HCT116 (cell line): ENCODE measurements around the gene LRP11. TPM values are rescaled to one million over a fixed set of nuclear protein-coding genes. Genes with fewer than 3 reads are reported as not detected.

Source experiments
- ATAC-seq: fragments of 200-7000 bp; cut with Tn5 transposase; 2 replicates; pipeline ENCODE4 v1.9.1; 2020; ENCODE audit warnings: mild to moderate bottlenecking, moderate library complexity
- BruUV-seq: library from RNA; stranded (reverse); fragments of 400-500 nt; replicated peaks from 2 replicates; lab custom pipeline; 2021; lab: Mats Ljungman, UMichigan
- CTCF ChIA-PET: fragments of 300-600 bp; sonication (Branson Sonifier 250); formaldehyde crosslinking; loops from one replicate; lab custom pipeline; 2021; ENCODE audit warnings: antibody characterized with exemption; lab: Charles Lee
- POLR2A ChIA-PET: fragments of 300-600, 350-600 bp; sonication (Branson Sonifier 250); formaldehyde crosslinking; loops from one replicate; lab custom pipeline; 2021; ENCODE audit warnings: antibody characterized with exemption; lab: Charles Lee
- RAD21 ChIA-PET, 2 experiments: fragments of 300-600 bp; sonication (Branson Sonifier 250); formaldehyde crosslinking; loops; one replicate each; lab custom pipeline; 2023; ENCODE audit warnings: low total read pairs in 2 of 2; ENCODE audit not compliant: uncharacterized antibody in 2 of 2, unreplicated experiment in 2 of 2, low non-redundant PET in 1 of 2; lab: Charles Lee
- DNase-seq: peaks from one replicate; pipeline ENCODE4 v3.0.0-alpha.2; 2010; ENCODE audit warnings: low read depth, low spot score
- H2AFZ ChIP-seq: fragments of 200-600 bp; shearing (Covaris generic), sonication (generic); 2 replicates; pipeline ENCODE4 v1.6.1; 2017; ENCODE audit warnings: low read depth, mixed run types, mixed read lengths, antibody characterized with exemption, low read length; ENCODE audit not compliant: poor library complexity, severe bottlenecking
- H3K27ac ChIP-seq: 2 replicates; pipeline ENCODE4 v1.5.1; 2012; ENCODE audit warnings: low read depth, low read length
- H3K27me3 ChIP-seq: fragments of 200-600 bp; sonication (generic); 2 replicates; pipeline ENCODE4 v1.6.1; 2016; ENCODE audit warnings: mixed run types, low read length, mixed read lengths; ENCODE audit not compliant: insufficient read depth
- H3K36me3 ChIP-seq, 2 experiments: fragments of 200-500 bp in 1 of 2; fragments of 200-600 bp in 1 of 2; sonication (Bioruptor generic) in 1 of 2; sonication (generic) in 1 of 2; 2 replicates each; pipeline versions ENCODE4 v1.5.1 to v1.6.1; 2014 to 2016; ENCODE audit warnings: low read length in 2 of 2, inconsistent platforms in 1 of 2, mixed read lengths in 1 of 2, mixed run types in 1 of 2; ENCODE audit not compliant: insufficient read depth in 2 of 2, control insufficient read depth in 1 of 2
- H3K4me1 ChIP-seq, 2 experiments: fragments of 200-600 bp in 1 of 2; sonication (generic) in 1 of 2; 2 replicates each; pipeline versions ENCODE4 v1.5.1 to v1.6.1; 2012 to 2017; ENCODE audit warnings: low read length in 2 of 2, inconsistent platforms in 1 of 2, mild to moderate bottlenecking in 1 of 2, mixed read lengths in 1 of 2, mixed run types in 1 of 2, moderate library complexity in 1 of 2; ENCODE audit not compliant: insufficient read depth in 2 of 2, control insufficient read depth in 1 of 2
- H3K4me2 ChIP-seq: fragments of 200-600 bp; sonication (generic); 2 replicates; pipeline ENCODE4 v1.6.1; 2017; ENCODE audit warnings: mixed run types, low read length, mixed read lengths
- H3K4me3 ChIP-seq, 2 experiments: fragments of 200-600 bp in 1 of 2; sonication (generic) in 1 of 2; replicated peaks in 1 of 2; 2 replicates each; pipeline ENCODE4 v1.5.1; 2011 to 2016; ENCODE audit warnings: low read length in 2 of 2, control low read depth in 1 of 2, low read depth in 1 of 2, mild to moderate bottlenecking in 1 of 2, mixed read lengths in 1 of 2, mixed run types in 1 of 2
- H3K79me2 ChIP-seq: fragments of 200-600 bp; sonication (generic); 2 replicates; pipeline ENCODE4 v1.6.1; 2017; ENCODE audit warnings: mild to moderate bottlenecking, mixed run types, low read length, moderate library complexity, mixed read lengths; ENCODE audit not compliant: insufficient read depth
- H3K9ac ChIP-seq: fragments of 200-600 bp; sonication (generic); 2 replicates; pipeline ENCODE4 v1.6.1; 2016; ENCODE audit warnings: low read length, mixed read lengths
- H3K9me2 ChIP-seq: fragments of 200-600 bp; sonication (generic), shearing (Covaris generic); 2 replicates; pipeline ENCODE4 v1.6.1; 2017; ENCODE audit warnings: mixed run types, mild to moderate bottlenecking, moderate library complexity; ENCODE audit not compliant: insufficient read depth
- H3K9me3 ChIP-seq, 2 experiments: fragments of 200-500 bp in 1 of 2; fragments of 200-600 bp in 1 of 2; sonication (Bioruptor generic) in 1 of 2; sonication (generic) in 1 of 2; 2 replicates each; pipeline ENCODE4 v1.6.1; 2014 to 2017; ENCODE audit warnings: low read length in 2 of 2, mixed read lengths in 2 of 2, inconsistent platforms in 1 of 2, low read depth in 1 of 2, mild to moderate bottlenecking in 1 of 2, mixed run types in 1 of 2, moderate library complexity in 1 of 2; ENCODE audit not compliant: control insufficient read depth in 1 of 2, insufficient read depth in 1 of 2
- H4K20me1 ChIP-seq: fragments of 200-600 bp; sonication (generic), shearing (Covaris generic); 2 replicates; pipeline ENCODE4 v1.6.1; 2017; ENCODE audit warnings: mixed run types, mild to moderate bottlenecking, moderate library complexity; ENCODE audit not compliant: insufficient read depth
- CBX3 ChIP-seq: IDR thresholded peaks from 2 replicates; pipeline ENCODE4 v1.6.1; 2012; ENCODE audit warnings: low read depth
- EZH2phosphoT487 ChIP-seq: fragments of 200-600 bp; IDR thresholded peaks from 2 replicates; pipeline ENCODE4 v1.6.1; 2018; ENCODE audit warnings: antibody characterized with exemption, borderline replicate concordance
- FOSL1 ChIP-seq: IDR thresholded peaks from 2 replicates; pipeline ENCODE4 v1.6.1; 2012; ENCODE audit warnings: low read depth
- JUND ChIP-seq: IDR thresholded peaks from 2 replicates; pipeline ENCODE4 v1.6.1; 2012
- REST ChIP-seq: IDR thresholded peaks from 2 replicates; pipeline ENCODE4 v1.6.1; 2012; ENCODE audit warnings: low read depth
- SIN3A ChIP-seq: IDR thresholded peaks from 2 replicates; pipeline ENCODE4 v1.6.1; 2012; ENCODE audit warnings: low read depth
- SP1 ChIP-seq: IDR thresholded peaks from 2 replicates; pipeline ENCODE4 v1.6.1; 2012; ENCODE audit warnings: low read depth
- SRF ChIP-seq: IDR thresholded peaks from 2 replicates; pipeline ENCODE4 v1.6.1; 2012; ENCODE audit warnings: low read depth
- intact Hi-C: fragments of 100-400 bp; cut with micrococcal nuclease; formaldehyde crosslinking; loops from 2 replicates; pipeline ENCODE4 v1.10.0; 2022
- total RNA-seq: library from RNA; stranded (reverse); gene quantifications from one replicate; pipeline ENCODE4 v1.2.1, GENCODE V29; 2021; ENCODE audit not compliant: unreplicated experiment
- TF ChIP-seq, protein P1 (sequence below): IDR thresholded peaks from 2 replicates; pipeline ENCODE4 v1.6.1; 2012
- TF ChIP-seq, protein P2 (sequence below), 3 experiments: fragments of 200-600 bp in 1 of 3; sonication (generic) in 1 of 3; IDR thresholded peaks in 2 of 3; conservative IDR thresholded peaks in 1 of 3; 2 replicates each; pipeline ENCODE4 v1.5.1; 2012 to 2017; ENCODE audit warnings: low read depth in 2 of 3, low read length in 2 of 3, antibody characterized with exemption in 1 of 3, borderline replicate concordance in 1 of 3, control low read depth in 1 of 3, mild to moderate bottlenecking in 1 of 3, mixed read lengths in 1 of 3, mixed run types in 1 of 3, moderate library complexity in 1 of 3; ENCODE audit not compliant: insufficient read depth in 1 of 3

The LRP11 gene
- total RNA-seq, 1 experiment from 2014 or later = 27.8 TPM

DNA sequence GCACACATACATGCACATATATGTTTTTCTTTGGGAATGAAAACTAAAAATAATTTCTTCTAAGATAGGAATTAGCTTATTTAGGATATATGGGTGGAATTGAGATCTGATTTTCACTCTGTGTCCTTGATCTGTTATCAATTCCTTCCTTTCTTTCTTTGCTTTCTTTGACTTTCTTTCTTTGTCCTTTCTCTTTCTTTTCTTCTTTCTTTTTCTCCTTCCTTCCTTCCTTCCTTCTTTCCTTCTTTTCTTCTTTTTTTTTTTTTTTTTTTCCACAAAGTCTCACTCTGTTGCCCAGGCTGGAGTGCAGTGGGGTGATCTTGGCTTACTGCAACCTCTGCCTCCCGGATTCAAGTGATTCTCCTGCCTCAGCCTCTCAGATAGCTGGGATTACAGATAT, 86.5 kb downstream of the LRP11 start:
- H4K20me1 ChIP-seq = no peaks in the 10 kb centered on the region
- H3K9ac ChIP-seq = no peak overlapping the region
- no peak overlapping the region for H3K4me3 ChIP-seq
- H3K9me2 ChIP-seq = no peaks in the 10 kb centered on the region
- peaks cover 14 to 18% of the 10 kb centered on the region in 2 experiments; a peak in 3 of 4 replicates for H3K36me3 ChIP-seq
- no peak for TF ChIP-seq CBX3
- TF ChIP-seq, protein P1, sequence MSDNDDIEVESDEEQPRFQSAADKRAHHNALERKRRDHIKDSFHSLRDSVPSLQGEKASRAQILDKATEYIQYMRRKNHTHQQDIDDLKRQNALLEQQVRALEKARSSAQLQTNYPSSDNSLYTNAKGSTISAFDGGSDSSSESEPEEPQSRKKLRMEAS = no peak
- TF ChIP-seq FOSL1 = no peak
- TF ChIP-seq SIN3A = no peak
- TF ChIP-seq EZH2phosphoT487 = no peak
- TF ChIP-seq, protein P2, sequence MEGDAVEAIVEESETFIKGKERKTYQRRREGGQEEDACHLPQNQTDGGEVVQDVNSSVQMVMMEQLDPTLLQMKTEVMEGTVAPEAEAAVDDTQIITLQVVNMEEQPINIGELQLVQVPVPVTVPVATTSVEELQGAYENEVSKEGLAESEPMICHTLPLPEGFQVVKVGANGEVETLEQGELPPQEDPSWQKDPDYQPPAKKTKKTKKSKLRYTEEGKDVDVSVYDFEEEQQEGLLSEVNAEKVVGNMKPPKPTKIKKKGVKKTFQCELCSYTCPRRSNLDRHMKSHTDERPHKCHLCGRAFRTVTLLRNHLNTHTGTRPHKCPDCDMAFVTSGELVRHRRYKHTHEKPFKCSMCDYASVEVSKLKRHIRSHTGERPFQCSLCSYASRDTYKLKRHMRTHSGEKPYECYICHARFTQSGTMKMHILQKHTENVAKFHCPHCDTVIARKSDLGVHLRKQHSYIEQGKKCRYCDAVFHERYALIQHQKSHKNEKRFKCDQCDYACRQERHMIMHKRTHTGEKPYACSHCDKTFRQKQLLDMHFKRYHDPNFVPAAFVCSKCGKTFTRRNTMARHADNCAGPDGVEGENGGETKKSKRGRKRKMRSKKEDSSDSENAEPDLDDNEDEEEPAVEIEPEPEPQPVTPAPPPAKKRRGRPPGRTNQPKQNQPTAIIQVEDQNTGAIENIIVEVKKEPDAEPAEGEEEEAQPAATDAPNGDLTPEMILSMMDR (IDR thresholded peaks at IDR 0.05 in 2 of 3, conservative IDR thresholded peaks at IDR 0.05 in 1 of 3; ENCODE audit: borderline replicate concordance in 1 of 3, insufficient read depth in 1 of 3, low read depth in 2 of 3, low read length in 2 of 3) = no peak
- TF ChIP-seq SRF = no peak
- TF ChIP-seq JUND = no peak
- no peak for TF ChIP-seq SP1
- no peak for TF ChIP-seq REST
- TF ChIP-seq, all 23 proteins: peak for 0
- CTCF ChIA-PET = no interaction called here
- Histone ChIP-seq H3K4me1 (no peaks in the 10 kb centered on the region), H2AFZ (no peak overlapping the region), H3K27me3 (no peaks in the 10 kb centered on the region), H3K9me3 (no peaks in the 10 kb centered on the region), H3K27ac (no peak overlapping the region), H3K79me2 (peaks cover 6% of the 10 kb centered on the region; the same call in 1 of the 2 replicates), H3K4me2 (no peak overlapping the region)
- intact Hi-C loops = no loop called here
- POLR2A ChIA-PET = no interaction called here
- RAD21 ChIA-PET = no interaction called here
- BruUV-seq = no TSS peak
- ATAC-seq (no peak), DNase-seq (no peak)
